Activated CD4-positive, alpha-beta T cell treated with anti-CD3 and anti-CD28 coated beads for 24 hours (primary cell): Measurements from ENCODE around the gene SF1.
"Not testable (repeated sequence)": the region's sequence is repeated elsewhere in the genome, so short reads cannot be mapped to it uniquely, and the experiment has no call there.

ENCODE experiments used
- DNase-seq, 2 donors: peaks; one replicate each; pipeline ENCODE4 v3.0.0-alpha.2; 2020; ENCODE audit warnings: low read depth in 2 of 2

SF1 gene

GRCh38 chr11:64778473-64779298 is at the start of gene SF1:
TSS of gene SF1 (minus strand) at chr11:64778542. CDS start at chr11:64778392, 150 bp downstream.
- DNase-seq, result peak; percentile 97

GRCh38 chr11:64827451-64827839 is 49.1 kb upstream of the SF1 start:
- no peak for DNase-seq

GRCh38 chr11:64826578-64827450 is 48.5 kb upstream of the SF1 start:
- DNase-seq, result no peak

- DNase-seq, result no peak
Observed at GRCh38 chr11:64826062-64826461, 47.7 kb upstream of the SF1 start.

GRCh38 chr11:64823568-64824119 is 45.3 kb upstream of the SF1 start:
- DNase-seq, result no peak

GRCh38 chr11:64817476-64817875 is 39.1 kb upstream of the SF1 start:
- DNase-seq, result no peak

- DNase-seq, result not testable (repeated sequence)
Observed at GRCh38 chr11:64815433-64815832, 37.1 kb upstream of the SF1 start.

GRCh38 chr11:64814712-64815187 is 36.4 kb upstream of the SF1 start:
- no peak for DNase-seq

- DNase-seq, result no peak
Observed at GRCh38 chr11:64813826-64814225, 35.5 kb upstream of the SF1 start.

GRCh38 chr11:64810891-64811272 is 32.5 kb upstream of the SF1 start:
- DNase-seq, result no peak

- DNase-seq, result peak; percentile 65 to 79
Observed at GRCh38 chr11:64810271-64810890, 32.0 kb upstream of the SF1 start, which contains the start of gene MEN1. TSS of gene MEN1 (minus strand) at chr11:64810551. CDS start at chr11:64810109, 442 bp downstream.

- no peak for DNase-seq
Observed at GRCh38 chr11:64809781-64810241, 31.5 kb upstream of the SF1 start.

GRCh38 chr11:64805481-64805880 is 27.1 kb upstream of the SF1 start:
- DNase-seq, result no peak

- no peak for DNase-seq
Observed at GRCh38 chr11:64804346-64805210, 26.2 kb upstream of the SF1 start.

- DNase-seq, result no peak
Observed at GRCh38 chr11:64803846-64804345, 25.6 kb upstream of the SF1 start.

GRCh38 chr11:64803158-64803845 is 25.0 kb upstream of the SF1 start, which contains the start of gene MAP4K2:
TSS of gene MAP4K2 (minus strand) at chr11:64803214. CDS start at chr11:64803149, 65 bp downstream.
- peak; percentile 73 to 79 for DNase-seq

GRCh38 chr11:64802370-64803157 is 24.2 kb upstream of the SF1 start:
- DNase-seq, result no peak

- no peak for DNase-seq
Observed at GRCh38 chr11:64801561-64802369, 23.4 kb upstream of the SF1 start.
